Endothelial cell of umbilical vein (primary cell): Measurements from ENCODE around the gene SULT1C3. TPM values are rescaled to one million over a fixed set of nuclear protein-coding genes. Genes with fewer than 3 reads are reported as not detected.

ENCODE experiments used
- BruUV-seq: library from RNA; stranded (reverse); fragments of 400-500 nt; replicated peaks from 2 replicates; lab custom pipeline; 2021; lab: Mats Ljungman, UMichigan
- CTCF ChIA-PET: fragments of 300-600, 350-600 bp; sonication (Branson Sonifier 250); formaldehyde crosslinking; loops from one replicate; lab custom pipeline; 2021; ENCODE audit warnings: antibody characterized with exemption, inconsistent platforms; lab: Charles Lee
- POLR2A ChIA-PET: fragments of 300-600, 350-600 bp; sonication (Branson Sonifier 250); formaldehyde crosslinking; loops from one replicate; lab custom pipeline; 2021; ENCODE audit warnings: antibody characterized with exemption, inconsistent platforms; lab: Charles Lee
- DNase-seq: peaks from one replicate; pipeline ENCODE4 v3.0.0-alpha.2; 2011; ENCODE audit warnings: low read depth, low spot score
- FAIRE-seq: peaks from 2 replicates; lab custom pipeline; 2011; peaks lifted over from hg19 to GRCh38; lab: Jason Lieb, UNC
- H2AFZ ChIP-seq: 2 replicates; pipeline ENCODE4 v1.6.0; 2012; ENCODE audit warnings: low read depth, low read length, control low read depth, inconsistent platforms
- H3K27ac ChIP-seq: 2 replicates; pipeline ENCODE4 v1.5.1; 2011; ENCODE audit warnings: low read depth, mild to moderate bottlenecking, control low read depth, low read length, moderate library complexity; ENCODE audit not compliant: insufficient read depth
- H3K27me3 ChIP-seq, 2 experiments: 2 replicates each; pipeline versions ENCODE4 v1.6.0 to v1.6.1; 2011; ENCODE audit warnings: low read length in 2 of 2, mixed read lengths in 1 of 2; ENCODE audit not compliant: control insufficient read depth in 2 of 2, insufficient read depth in 2 of 2
- H3K36me3 ChIP-seq, 2 experiments: 2 replicates in 1 of 2; 3 replicates in 1 of 2; pipeline ENCODE4 v1.5.1; 2011; ENCODE audit warnings: low read length in 2 of 2, mild to moderate bottlenecking in 1 of 2, moderate library complexity in 1 of 2; ENCODE audit not compliant: control insufficient read depth in 2 of 2, insufficient read depth in 2 of 2; ENCODE audit errors: extremely low read depth in 1 of 2
- H3K4me1 ChIP-seq: 3 replicates; pipeline ENCODE4 v1.5.1; 2011; ENCODE audit warnings: mild to moderate bottlenecking, low read length; ENCODE audit not compliant: control insufficient read depth, insufficient read depth; ENCODE audit errors: extremely low read depth
- H3K4me2 ChIP-seq: 2 replicates; pipeline ENCODE4 v1.6.1; 2011; ENCODE audit warnings: low read length, control low read depth, mixed read lengths; ENCODE audit not compliant: insufficient read depth
- H3K4me3 ChIP-seq, 3 experiments: fragments of 200-600 bp in 1 of 3; sonication (generic), shearing (Covaris generic) in 1 of 3; replicated peaks in 1 of 3; 2 replicates each; pipeline ENCODE4 v1.5.1; 2011 to 2016; ENCODE audit warnings: control low read depth in 3 of 3, low read length in 3 of 3, mild to moderate bottlenecking in 2 of 3, inconsistent platforms in 1 of 3, low read depth in 1 of 3, moderate library complexity in 1 of 3; ENCODE audit not compliant: insufficient read depth in 1 of 3
- H3K79me2 ChIP-seq: 2 replicates; pipeline ENCODE4 v1.6.0; 2012; ENCODE audit warnings: low read length, inconsistent platforms; ENCODE audit not compliant: control insufficient read depth, insufficient read depth
- H3K9ac ChIP-seq: replicated peaks from 2 replicates; pipeline ENCODE3; 2011; ENCODE audit warnings: low read length, control low read depth; ENCODE audit not compliant: insufficient read depth; ENCODE audit errors: extremely low read depth
- H3K9me1 ChIP-seq: replicated peaks from 3 replicates; pipeline ENCODE4 v1.6.0; 2011; ENCODE audit warnings: mild to moderate bottlenecking, low read length; ENCODE audit not compliant: control insufficient read depth, insufficient read depth; ENCODE audit errors: extremely low read depth
- H3K9me3 ChIP-seq: replicated peaks from 2 replicates; pipeline ENCODE4 v1.5.1; 2012; ENCODE audit warnings: low read length, inconsistent platforms; ENCODE audit not compliant: control insufficient read depth, insufficient read depth
- H4K20me1 ChIP-seq: replicated peaks from 2 replicates; pipeline ENCODE3; 2011; ENCODE audit warnings: mild to moderate bottlenecking, low read length; ENCODE audit not compliant: control insufficient read depth, insufficient read depth; ENCODE audit errors: extremely low read depth
- EZH2 ChIP-seq: IDR thresholded peaks from 2 replicates; pipeline ENCODE4 v1.6.1; 2012; ENCODE audit warnings: borderline replicate concordance, low read depth, mild to moderate bottlenecking, moderate library complexity, low read length, inconsistent platforms; ENCODE audit not compliant: severe bottlenecking
- FOS ChIP-seq: IDR thresholded peaks from 2 replicates; pipeline ENCODE4 v1.6.1; 2011; ENCODE audit warnings: mild to moderate bottlenecking, low read length, moderate library complexity, borderline replicate concordance; ENCODE audit not compliant: insufficient read depth
- GATA2 ChIP-seq: IDR thresholded peaks from 2 replicates; pipeline ENCODE4 v1.7.0; 2011; ENCODE audit warnings: low read depth, mild to moderate bottlenecking, moderate library complexity, mixed read lengths, low read length; ENCODE audit not compliant: insufficient read length, insufficient read depth
- JUN ChIP-seq: IDR thresholded peaks from 2 replicates; pipeline ENCODE4 v1.6.1; 2011; ENCODE audit warnings: borderline replicate concordance, low read depth; ENCODE audit not compliant: insufficient read length, insufficient read depth
- MYC ChIP-seq: IDR thresholded peaks from one replicate; pipeline ENCODE4 v1.6.1; 2011; ENCODE audit warnings: mild to moderate bottlenecking, low read depth, low read length
- POLR2A ChIP-seq: IDR thresholded peaks from 2 replicates; pipeline ENCODE4 v1.6.1; 2012; ENCODE audit warnings: low read depth, mild to moderate bottlenecking, control low read depth, low read length
- POLR2AphosphoS5 ChIP-seq: IDR thresholded peaks from 2 replicates; pipeline ENCODE4 v1.6.1; 2012; ENCODE audit warnings: low read depth, mild to moderate bottlenecking, control low read depth, low read length, moderate library complexity; ENCODE audit not compliant: insufficient read depth
- dilution Hi-C: fragments of 300-500 bp; cut with MboI; formaldehyde crosslinking; loops from one replicate; pipeline ENCODE4 v1.15.0; 2019; ENCODE audit warnings: low sequenced_read_pairs; ENCODE audit not compliant: extremely low pct_ligation_motif_present
- intact Hi-C: fragments of 100-400 bp; cut with micrococcal nuclease; formaldehyde crosslinking; loops from one replicate; pipeline ENCODE4 v1.10.0; 2022
- polyA plus RNA-seq, 4 experiments: library from polyadenylated mRNA; depleted of rRNA in 3 of 4; stranded (reverse) in 3 of 4; unstranded in 1 of 4; fragments of >200 nt; gene quantifications; 2 replicates each; pipeline versions ENCODE4 v1.2.1 to v1.2.3, GENCODE V29; 2011 to 2012; ENCODE audit warnings: missing spikeins in 1 of 4
- total RNA-seq: library from RNA; stranded (reverse); gene quantifications from 2 replicates; pipeline ENCODE4 v1.2.3, GENCODE V29; 2021
- TF ChIP-seq, protein P1 (sequence below), 2 donors: IDR thresholded peaks; 1 replicate in 1 of 2; 2 replicates in 1 of 2; pipeline ENCODE4 v1.5.1; 2011; ENCODE audit warnings: low read length in 2 of 2, mild to moderate bottlenecking in 2 of 2, moderate library complexity in 2 of 2, control low read depth in 1 of 2, inconsistent platforms in 1 of 2, low read depth in 1 of 2; ENCODE audit not compliant: insufficient read depth in 1 of 2; ENCODE audit errors: extremely low read depth in 1 of 2
- TF ChIP-seq, protein P2 (sequence below): IDR thresholded peaks from 2 replicates; pipeline ENCODE4 v1.6.1; 2011; ENCODE audit not compliant: insufficient read depth, insufficient read length

Gene SULT1C3
- total and polyA plus RNA-seq, 2 donors (not counting 3 experiments of a cell fraction or from before 2014, with no cell fraction given) = not detected

DNA sequence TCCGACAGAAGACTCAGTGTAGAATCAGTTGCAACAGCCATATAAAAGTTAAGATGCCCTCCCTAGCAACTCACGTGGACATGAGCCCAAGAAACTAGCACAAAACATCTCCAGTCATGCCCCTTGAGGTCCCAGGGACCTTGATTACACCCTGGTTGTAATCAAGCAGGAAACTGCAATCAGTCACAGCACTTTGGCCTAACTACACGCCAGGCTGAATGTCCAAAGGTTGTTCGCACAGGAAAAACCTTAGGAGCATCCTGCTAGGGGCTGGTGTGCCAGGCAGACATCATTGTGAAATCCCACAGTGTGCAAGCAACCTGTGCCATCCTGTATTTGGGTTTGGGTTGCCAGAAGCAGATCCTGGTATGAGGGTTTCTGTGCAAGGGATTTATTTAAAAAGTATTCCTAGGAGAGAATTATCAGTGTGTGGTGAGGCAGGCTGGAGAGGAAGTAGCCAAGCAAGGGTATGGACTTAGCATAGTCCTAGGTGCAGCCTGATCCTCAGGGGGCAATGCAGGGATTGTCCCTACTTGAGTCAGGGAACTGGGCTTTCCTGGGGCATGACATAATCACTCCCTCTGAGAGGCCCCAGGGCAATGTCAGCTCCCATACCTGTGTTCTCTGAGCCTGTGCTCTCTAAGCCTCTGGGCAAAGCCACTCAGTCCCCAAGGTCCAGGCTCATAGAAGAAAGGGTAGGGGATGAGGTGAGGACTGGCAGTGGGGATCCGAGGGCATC, 31.2 kb downstream of the SULT1C3 start:
- intact Hi-C loops (no loop called here), dilution Hi-C loops (no loop called here)
- DNase-seq (no peak), FAIRE-seq (no peak)
- Histone ChIP-seq H3K4me3 (no peak overlapping the region), H3K27me3 (no peaks in the 10 kb centered on the region), H3K4me2 (no peak overlapping the region), H3K9ac (no peak overlapping the region), H3K4me1 (no peaks in the 10 kb centered on the region), H3K36me3 (no peaks in the 10 kb centered on the region), H3K79me2 (no peaks in the 10 kb centered on the region), H3K9me3 (no peaks in the 10 kb centered on the region), H2AFZ (no peak overlapping the region), H3K9me1 (no peaks in the 10 kb centered on the region), H3K27ac (no peak overlapping the region), H4K20me1 (no peaks in the 10 kb centered on the region)
- ChIA-PET POLR2A (no interaction called here), CTCF (no interaction called here)
- TF ChIP-seq MYC (no peak), FOS (no peak), GATA2 (no peak), EZH2 (no peak), POLR2A (no peak), JUN (no peak), POLR2AphosphoS5 (no peak)
- TF ChIP-seq, protein P1, sequence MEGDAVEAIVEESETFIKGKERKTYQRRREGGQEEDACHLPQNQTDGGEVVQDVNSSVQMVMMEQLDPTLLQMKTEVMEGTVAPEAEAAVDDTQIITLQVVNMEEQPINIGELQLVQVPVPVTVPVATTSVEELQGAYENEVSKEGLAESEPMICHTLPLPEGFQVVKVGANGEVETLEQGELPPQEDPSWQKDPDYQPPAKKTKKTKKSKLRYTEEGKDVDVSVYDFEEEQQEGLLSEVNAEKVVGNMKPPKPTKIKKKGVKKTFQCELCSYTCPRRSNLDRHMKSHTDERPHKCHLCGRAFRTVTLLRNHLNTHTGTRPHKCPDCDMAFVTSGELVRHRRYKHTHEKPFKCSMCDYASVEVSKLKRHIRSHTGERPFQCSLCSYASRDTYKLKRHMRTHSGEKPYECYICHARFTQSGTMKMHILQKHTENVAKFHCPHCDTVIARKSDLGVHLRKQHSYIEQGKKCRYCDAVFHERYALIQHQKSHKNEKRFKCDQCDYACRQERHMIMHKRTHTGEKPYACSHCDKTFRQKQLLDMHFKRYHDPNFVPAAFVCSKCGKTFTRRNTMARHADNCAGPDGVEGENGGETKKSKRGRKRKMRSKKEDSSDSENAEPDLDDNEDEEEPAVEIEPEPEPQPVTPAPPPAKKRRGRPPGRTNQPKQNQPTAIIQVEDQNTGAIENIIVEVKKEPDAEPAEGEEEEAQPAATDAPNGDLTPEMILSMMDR (IDR thresholded peaks at IDR 0.05; ENCODE audit: extremely low read depth in 1 of 2, insufficient read depth in 1 of 2, low read depth in 1 of 2, low read length in 2 of 2) = no peak
- TF ChIP-seq, protein P2, sequence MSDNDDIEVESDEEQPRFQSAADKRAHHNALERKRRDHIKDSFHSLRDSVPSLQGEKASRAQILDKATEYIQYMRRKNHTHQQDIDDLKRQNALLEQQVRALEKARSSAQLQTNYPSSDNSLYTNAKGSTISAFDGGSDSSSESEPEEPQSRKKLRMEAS = no peak
- no TSS peak for BruUV-seq
